ENCODE data around the gene INPP5D.

GRCh38 chr2:233080836-233081229 is 20.7 kb downstream of the INPP5D start:
- TF ChIP-seq, protein P1, sequence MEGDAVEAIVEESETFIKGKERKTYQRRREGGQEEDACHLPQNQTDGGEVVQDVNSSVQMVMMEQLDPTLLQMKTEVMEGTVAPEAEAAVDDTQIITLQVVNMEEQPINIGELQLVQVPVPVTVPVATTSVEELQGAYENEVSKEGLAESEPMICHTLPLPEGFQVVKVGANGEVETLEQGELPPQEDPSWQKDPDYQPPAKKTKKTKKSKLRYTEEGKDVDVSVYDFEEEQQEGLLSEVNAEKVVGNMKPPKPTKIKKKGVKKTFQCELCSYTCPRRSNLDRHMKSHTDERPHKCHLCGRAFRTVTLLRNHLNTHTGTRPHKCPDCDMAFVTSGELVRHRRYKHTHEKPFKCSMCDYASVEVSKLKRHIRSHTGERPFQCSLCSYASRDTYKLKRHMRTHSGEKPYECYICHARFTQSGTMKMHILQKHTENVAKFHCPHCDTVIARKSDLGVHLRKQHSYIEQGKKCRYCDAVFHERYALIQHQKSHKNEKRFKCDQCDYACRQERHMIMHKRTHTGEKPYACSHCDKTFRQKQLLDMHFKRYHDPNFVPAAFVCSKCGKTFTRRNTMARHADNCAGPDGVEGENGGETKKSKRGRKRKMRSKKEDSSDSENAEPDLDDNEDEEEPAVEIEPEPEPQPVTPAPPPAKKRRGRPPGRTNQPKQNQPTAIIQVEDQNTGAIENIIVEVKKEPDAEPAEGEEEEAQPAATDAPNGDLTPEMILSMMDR (IDR thresholded peaks at IDR 0.05; ENCODE audit: insufficient read depth, low read length, poor library complexity, severe bottlenecking) = no peak
- no peak for TF ChIP-seq EZH2phosphoT487 (conservative IDR thresholded peaks at IDR 0.05; ENCODE audit: low read length)

Measured in SU-DHL-6 (cell line).